ENCODE measurements around the gene ZMAT5.

Gene ZMAT5

GRCh38 chr22:29683536-29683935 is 83.3 kb downstream of the ZMAT5 start:
- no peak for DNase-seq
- ATAC-seq = no peak
